BE2C (cell line): Measurements from ENCODE around the gene ADAMTS17.

ENCODE experiments used
- DNase-seq: peaks from one replicate; pipeline ENCODE4 v3.0.0-alpha.2; 2020
- H3K27me3 ChIP-seq: fragments of 250-450 bp; sonication (Bioruptor Pico); 2 replicates; pipeline ENCODE4 v1.5.1; 2020; ENCODE audit warnings: mild to moderate bottlenecking
- H3K36me3 ChIP-seq: fragments of 250-450 bp; sonication (Bioruptor Pico); 2 replicates; pipeline ENCODE4 v1.5.1; 2020; ENCODE audit warnings: mild to moderate bottlenecking
- H3K4me1 ChIP-seq: fragments of 250-450 bp; sonication (Bioruptor Pico); 2 replicates; pipeline ENCODE4 v1.5.1; 2020
- H3K4me3 ChIP-seq: 2 replicates; pipeline ENCODE4 v1.5.1; 2011; ENCODE audit warnings: low read depth, low read length
- H3K9me3 ChIP-seq: fragments of 250-450 bp; sonication (Bioruptor Pico); 2 replicates; pipeline ENCODE4 v1.5.1; 2020
- CTCF ChIP-seq: IDR thresholded peaks from 2 replicates; pipeline ENCODE4 v1.5.1; 2012; ENCODE audit warnings: mild to moderate bottlenecking, low read depth, low read length

The ADAMTS17 gene

GRCh38 chr15:100202309-100202960 lies 139.3 kb downstream of the ADAMTS17 start:
- no peak for DNase-seq

GRCh38 chr15:100201376-100202280 lies 140.1 kb downstream of the ADAMTS17 start:
- no peak overlapping the region for H3K4me3 ChIP-seq
- H3K9me3 ChIP-seq, result no peaks in the 10 kb centered on the region

More at GRCh38 chr15:100202309-100202960, 139.3 kb downstream of the ADAMTS17 start:
- Histone ChIP-seq H3K9me3 (no peaks in the 10 kb centered on the region), H3K27me3 (no peaks in the 10 kb centered on the region), H3K4me1 (peaks cover 39% of the 10 kb centered on the region), H3K4me3 (no peak overlapping the region), H3K36me3 (no peaks in the 10 kb centered on the region)
- TF ChIP-seq CTCF, result no peak

GRCh38 chr15:100200287-100200880 lies 141.4 kb downstream of the ADAMTS17 start:
- no peak overlapping the region for H3K4me3 ChIP-seq
- peaks cover 30% of the 10 kb centered on the region for H3K4me1 ChIP-seq
- TF ChIP-seq CTCF, result no peak
- H3K36me3 ChIP-seq, result no peaks in the 10 kb centered on the region
- H3K27me3 ChIP-seq, result no peaks in the 10 kb centered on the region
- no peak for DNase-seq
- no peaks in the 10 kb centered on the region for H3K9me3 ChIP-seq

More at GRCh38 chr15:100201376-100202280, 140.1 kb downstream of the ADAMTS17 start:
- DNase-seq, result peak; percentile 87
- Histone ChIP-seq H3K4me1 (peaks cover 32% of the 10 kb centered on the region), H3K36me3 (no peaks in the 10 kb centered on the region), H3K27me3 (no peaks in the 10 kb centered on the region)
- TF ChIP-seq CTCF, result no peak

GRCh38 chr15:100199711-100200286 lies 142.0 kb downstream of the ADAMTS17 start:
- H3K36me3 ChIP-seq, result no peaks in the 10 kb centered on the region
- no peak for TF ChIP-seq CTCF
- no peaks in the 10 kb centered on the region for H3K9me3 ChIP-seq
- no peak overlapping the region for H3K4me3 ChIP-seq
- DNase-seq, result no peak
- no peaks in the 10 kb centered on the region for H3K27me3 ChIP-seq
- H3K4me1 ChIP-seq, result peaks cover 35% of the 10 kb centered on the region

GRCh38 chr15:100198442-100198841 lies 143.3 kb downstream of the ADAMTS17 start:
- Histone ChIP-seq H3K4me3 (no peak overlapping the region), H3K27me3 (no peaks in the 10 kb centered on the region), H3K9me3 (no peaks in the 10 kb centered on the region), H3K4me1 (peaks cover 43% of the 10 kb centered on the region), H3K36me3 (no peaks in the 10 kb centered on the region)
- DNase-seq, result peak; percentile 83
- no peak for TF ChIP-seq CTCF
